NCI-H2196 treated with DMSO at 0.1 percent for 48 hours (cell line): Measurements from ENCODE around the gene CLTCL1.
A peak's percentile ranks its signal among the peaks of the same experiment; 100 is the strongest.
"Not testable (repeated sequence)": the region's sequence is repeated elsewhere in the genome, so short reads cannot be mapped to it uniquely, and the experiment has no call there.

ENCODE experiments used
- DNase-seq: peaks from one replicate; lab custom pipeline; 2025; ENCODE audit not compliant: unreplicated experiment; lab: John Stamatoyannopoulos, UW

Gene CLTCL1

DNA sequence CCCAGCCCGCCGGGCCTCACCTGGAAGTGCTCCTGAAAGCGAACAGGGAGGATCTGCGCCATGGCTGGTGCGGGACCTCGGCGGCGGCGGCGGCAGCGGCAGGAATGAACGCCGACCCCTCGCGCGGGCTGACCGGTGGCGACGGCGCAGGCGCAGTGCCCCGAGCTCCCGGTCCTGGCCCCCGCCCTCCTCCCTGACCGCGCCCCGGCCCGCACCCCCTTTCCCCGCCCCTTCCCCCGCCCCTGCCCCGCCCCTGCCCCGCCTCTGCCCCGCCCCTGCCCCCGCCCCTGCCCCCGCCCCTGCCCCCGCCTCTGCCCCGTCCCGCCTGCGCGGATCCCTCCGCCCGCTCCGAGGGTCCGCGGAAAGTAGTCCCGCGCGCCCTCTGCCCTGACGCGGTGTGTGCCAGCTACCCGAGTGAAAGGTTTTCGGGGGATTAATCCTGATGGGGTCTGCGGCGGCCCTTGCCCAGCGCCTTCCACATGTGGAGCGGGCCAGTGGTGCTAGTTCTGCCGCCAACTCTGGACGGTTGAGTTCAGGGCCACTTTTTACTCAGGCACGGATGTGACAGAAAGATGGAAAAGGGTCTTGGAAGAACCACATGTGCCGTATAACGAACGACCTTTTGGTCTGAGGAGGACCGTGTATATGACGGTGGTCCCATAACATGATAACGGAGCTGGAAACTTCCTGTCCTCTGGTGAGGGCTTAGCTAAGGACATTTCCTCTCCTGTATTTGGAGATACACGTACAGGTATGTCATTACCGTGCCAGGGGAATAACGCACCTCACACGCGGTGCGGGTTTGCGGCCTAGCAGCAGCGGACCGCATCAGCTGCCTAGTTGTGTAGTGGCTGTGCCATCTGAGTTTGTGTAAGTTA is at the start of gene CLTCL1:
Gene CLTCL1 (minus strand): TSS at position 140 of the 878 bp plus-strand sequence. CDS start 78 bp downstream, at position 62.
- peak; percentile 66 for DNase-seq

GRCh38 chr22:19337137-19337536 is 45.6 kb upstream of the CLTCL1 start:
- no peak for DNase-seq

DNA sequence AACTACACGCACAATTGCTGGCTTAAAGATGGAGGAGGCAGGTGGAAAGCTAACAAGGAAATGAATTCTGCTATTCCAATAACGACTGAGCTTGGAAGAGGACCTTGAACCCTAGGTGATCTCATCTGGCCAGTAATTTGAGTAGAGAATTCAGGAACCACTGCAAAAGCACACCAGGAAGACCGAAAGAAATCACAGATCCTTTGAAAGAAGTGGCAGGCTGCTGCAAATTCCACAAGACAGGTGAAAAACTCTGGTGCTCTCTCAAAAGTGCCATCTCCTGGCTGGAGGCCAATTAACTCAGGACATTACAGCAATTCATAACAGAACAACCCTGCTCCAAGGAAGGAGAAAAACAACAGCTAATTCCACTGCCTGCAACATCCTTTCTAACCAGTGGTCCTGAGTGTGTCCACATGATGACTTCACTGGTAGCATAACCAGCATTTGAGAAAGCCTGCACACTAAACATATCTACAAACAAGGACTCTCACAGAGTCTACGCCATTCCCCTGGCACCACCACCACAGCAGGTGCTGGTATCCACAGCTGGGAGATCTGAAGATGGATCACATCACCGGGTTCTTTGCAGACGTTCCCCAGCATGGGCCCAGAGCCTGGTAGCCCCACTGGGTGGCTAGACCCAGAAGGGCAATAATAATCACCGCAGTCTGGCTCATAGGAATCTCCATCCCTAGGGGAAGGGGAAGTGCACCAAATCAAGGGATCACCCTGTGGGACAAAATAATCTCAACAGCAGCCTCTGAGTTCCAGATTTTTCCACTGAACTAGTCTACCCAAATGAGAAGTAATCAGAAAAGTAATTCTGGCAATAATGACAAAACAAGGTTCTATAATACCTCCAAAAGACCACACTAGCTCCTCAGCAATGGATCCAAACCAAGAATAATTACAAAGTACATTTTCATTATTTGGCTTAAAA is 44.9 kb upstream of the CLTCL1 start:
- no peak for DNase-seq

- DNase-seq, result no peak
Measured at GRCh38 chr22:19331975-19332374, 40.5 kb upstream of the CLTCL1 start.

GRCh38 chr22:19331474-19331873 is 40.0 kb upstream of the CLTCL1 start:
- no peak for DNase-seq

DNA sequence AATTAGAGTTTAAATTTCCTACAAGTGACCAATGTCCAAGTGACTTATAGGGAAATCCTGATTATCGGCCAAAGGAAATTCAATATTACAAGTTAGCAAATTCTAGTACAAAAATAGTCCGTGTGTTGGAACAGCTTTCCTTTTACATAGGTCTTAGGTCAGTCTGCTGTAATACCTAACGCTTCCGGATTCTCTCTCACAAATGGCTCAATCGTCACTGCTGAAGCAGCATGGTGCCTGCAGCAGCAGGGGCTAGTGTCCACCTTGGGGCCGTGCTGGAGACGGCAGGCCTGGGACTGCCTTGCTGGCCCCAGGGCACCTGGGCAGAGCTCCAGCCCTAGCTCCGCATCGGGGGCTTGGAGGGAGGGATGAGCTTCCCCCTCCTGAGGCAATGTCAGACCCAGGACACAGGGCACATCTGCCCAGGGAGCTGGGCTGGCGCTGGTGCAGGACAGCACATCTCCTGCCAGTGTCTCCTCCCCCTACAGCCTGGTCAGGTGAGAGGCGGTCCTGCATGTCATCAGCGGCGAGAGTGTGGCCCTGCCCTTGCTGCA is 39.4 kb upstream of the CLTCL1 start:
- DNase-seq, result no peak

- DNase-seq, result not testable (repeated sequence)
Measured at GRCh38 chr22:19330205-19330604, 38.7 kb upstream of the CLTCL1 start.

DNA sequence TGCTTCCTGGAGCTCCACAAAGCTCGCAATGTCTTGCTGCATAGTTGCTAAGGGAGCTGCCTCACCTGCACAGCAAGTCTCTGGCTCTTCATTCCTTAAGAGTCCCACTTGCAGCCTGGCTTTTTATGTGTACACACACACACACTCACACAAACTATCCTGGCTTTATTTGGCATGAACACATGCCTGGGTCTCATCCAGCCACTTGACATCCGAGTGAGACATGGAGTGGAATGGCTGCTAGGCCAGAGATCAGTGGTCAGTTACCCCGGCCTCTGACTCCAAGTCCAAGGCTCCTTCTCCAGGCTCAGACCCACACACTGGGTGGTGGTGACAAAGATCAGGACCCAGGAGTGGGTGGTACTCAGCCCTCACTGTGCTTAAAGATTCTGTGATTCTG is 37.9 kb upstream of the CLTCL1 start:
- no peak for DNase-seq

GRCh38 chr22:19325296-19325948 is 33.9 kb upstream of the CLTCL1 start:
- no peak for DNase-seq

GRCh38 chr22:19323420-19323819 is 31.9 kb upstream of the CLTCL1 start:
- not testable (repeated sequence) for DNase-seq

- no peak for DNase-seq
Measured at GRCh38 chr22:19321757-19322156, 30.2 kb upstream of the CLTCL1 start.

GRCh38 chr22:19320136-19320535 is 28.6 kb upstream of the CLTCL1 start:
- DNase-seq, result not testable (repeated sequence)

- no peak for DNase-seq
Measured at GRCh38 chr22:19319281-19319680, 27.8 kb upstream of the CLTCL1 start.

DNA sequence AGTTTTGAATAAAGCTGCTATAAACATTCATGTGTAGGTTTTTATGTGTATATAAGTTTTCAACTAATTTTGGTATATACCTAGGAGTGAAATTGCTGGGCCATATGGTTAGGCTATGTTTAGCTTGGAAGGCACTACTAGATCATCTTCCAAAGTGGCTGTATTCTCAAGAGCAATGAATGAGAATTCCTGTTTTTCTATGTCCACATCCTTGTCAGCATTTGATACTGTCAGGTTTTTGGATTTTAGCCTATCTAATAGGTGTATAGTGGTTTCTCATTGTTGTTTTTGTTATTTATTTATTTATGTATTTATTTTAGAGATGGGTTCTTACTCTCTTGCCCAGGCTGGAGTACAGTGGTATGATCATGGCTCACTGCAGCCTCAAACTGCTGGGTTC is 26.3 kb upstream of the CLTCL1 start:
- DNase-seq, result no peak

DNA sequence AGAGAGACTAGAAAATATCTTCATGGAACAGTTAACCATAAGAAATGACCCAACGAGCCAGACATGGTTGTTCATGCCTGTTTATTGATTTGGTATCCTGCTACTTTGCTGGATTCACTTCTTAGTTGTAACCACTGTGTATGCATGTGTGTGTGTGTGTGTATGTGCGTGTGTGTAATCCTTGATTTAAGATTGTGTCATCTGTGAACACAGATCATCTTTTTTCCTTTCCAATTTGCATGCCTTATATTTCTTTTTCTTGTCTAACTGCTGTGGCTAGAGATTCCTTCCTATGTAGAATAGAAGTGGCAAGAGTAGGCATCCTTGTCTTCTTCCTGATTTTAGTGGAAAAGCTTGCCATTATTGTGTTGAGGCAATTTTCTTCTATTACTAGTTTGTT is 16.4 kb upstream of the CLTCL1 start:
- DNase-seq, result no peak

- DNase-seq, result not testable (repeated sequence)
Measured at GRCh38 chr22:19306535-19306934, 15.0 kb upstream of the CLTCL1 start.

DNA sequence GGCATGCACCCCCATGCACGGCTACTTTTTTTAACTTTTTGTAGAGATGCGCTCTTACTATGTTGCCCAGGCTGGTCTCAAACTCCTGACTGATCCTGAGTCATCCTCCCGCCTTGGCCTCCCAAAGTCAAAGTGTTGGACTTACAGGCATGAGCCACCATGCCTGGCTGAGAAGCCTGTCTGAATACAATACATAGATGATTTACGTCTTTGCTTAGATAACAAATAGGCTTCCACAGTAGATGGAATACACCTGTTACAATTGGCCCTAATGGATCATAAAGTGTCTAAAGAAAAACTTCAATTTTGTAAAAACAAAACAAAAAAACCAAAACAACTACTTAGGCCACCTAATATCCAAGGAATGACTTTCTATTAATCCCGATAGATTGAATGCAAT is 13.0 kb upstream of the CLTCL1 start:
- DNase-seq, result no peak

DNA sequence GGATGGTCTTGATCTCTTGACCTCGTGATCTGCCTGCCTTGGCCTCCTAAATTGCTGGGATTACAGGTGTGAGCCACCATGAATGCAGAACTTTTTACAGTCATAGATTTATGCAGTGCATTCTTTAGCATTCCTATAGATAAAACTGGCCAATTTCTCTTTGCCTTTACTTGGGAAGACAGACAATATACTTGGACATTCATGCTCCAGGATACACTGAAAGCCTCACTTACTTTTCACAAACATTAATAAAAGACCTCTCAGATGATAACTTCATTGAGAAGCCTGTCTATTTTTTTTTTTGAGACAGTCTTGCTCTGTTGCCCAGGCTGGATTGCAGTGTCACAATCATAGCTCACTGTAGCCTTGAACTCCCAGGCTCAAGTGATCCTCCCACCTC is 12.3 kb upstream of the CLTCL1 start:
- no peak for DNase-seq

GRCh38 chr22:19295733-19296132 is 4.2 kb upstream of the CLTCL1 start:
- DNase-seq, result no peak

DNA sequence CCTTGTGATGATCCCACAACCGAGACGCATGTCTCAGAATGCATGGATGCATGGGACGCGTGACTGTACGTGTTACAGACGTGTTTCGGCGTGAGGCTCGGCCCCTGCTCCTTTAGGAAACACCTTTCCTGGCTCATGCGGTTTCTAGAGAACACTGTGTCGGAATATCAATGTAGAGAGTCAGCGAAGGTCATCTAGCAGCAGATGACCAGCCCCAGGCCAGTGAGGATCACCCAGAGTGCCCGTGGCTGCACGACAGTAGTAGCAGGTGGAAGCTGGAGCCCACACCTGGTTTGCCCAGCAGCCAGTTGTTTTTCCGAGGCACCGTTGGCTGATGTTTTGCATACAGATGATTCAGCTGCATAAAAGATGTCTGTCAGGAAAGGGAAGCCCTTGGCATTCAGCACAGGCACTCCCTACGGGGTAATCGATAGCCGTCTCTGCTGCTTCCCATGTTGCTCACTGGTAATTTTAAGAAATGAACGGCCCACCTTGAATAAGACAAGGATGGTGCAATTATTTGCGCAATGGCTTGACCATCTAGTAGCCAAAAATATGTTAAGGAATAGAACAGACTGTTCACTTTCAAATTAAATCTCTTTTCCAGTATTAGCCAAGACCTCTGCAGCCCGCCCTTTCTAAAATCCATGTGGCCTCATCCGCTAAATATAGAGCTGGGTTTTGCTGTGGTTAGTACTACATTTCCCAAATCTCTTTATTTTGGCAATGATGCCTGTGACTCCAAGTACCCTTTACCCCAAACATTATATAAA is 1.1 kb upstream of the CLTCL1 start:
- DNase-seq, result no peak
